K562 (cell line): ENCODE results near the gene LRRC43. TPM values are rescaled to one million over a fixed set of nuclear protein-coding genes. Genes with fewer than 3 reads are reported as not detected.

Experiments
- ARID1B ChIP-seq: fragments of 450-650 bp; IDR thresholded peaks from 2 replicates; pipeline ENCODE4 v1.6.1; 2016; ENCODE audit warnings: antibody characterized with exemption, mild to moderate bottlenecking, inconsistent platforms
- ATF7 ChIP-seq: fragments of 450-650 bp; IDR thresholded peaks from 2 replicates; pipeline ENCODE4 v1.7.1; 2014; ENCODE audit warnings: mild to moderate bottlenecking, moderate library complexity
- EP300 ChIP-seq: IDR thresholded peaks from 2 replicates; pipeline ENCODE4 v1.6.1; 2012; ENCODE audit warnings: low read length, improper control_type of control experiment
- ESRRA ChIP-seq: fragments of 450-650 bp; IDR thresholded peaks from 2 replicates; pipeline ENCODE4 v1.6.1; 2014; ENCODE audit warnings: low read depth, mild to moderate bottlenecking, moderate library complexity, borderline replicate concordance
- HDAC3 ChIP-seq: fragments of 450-650 bp; IDR thresholded peaks from 2 replicates; pipeline ENCODE4 v1.6.1; 2018; ENCODE audit warnings: borderline replicate concordance, mild to moderate bottlenecking, moderate library complexity; ENCODE audit not compliant: partially characterized antibody
- JUNB ChIP-seq: fragments of 450-650 bp; formaldehyde crosslinking; conservative IDR thresholded peaks from 2 replicates; pipeline ENCODE4 v1.4.0; 2020; ENCODE audit warnings: mild to moderate bottlenecking
- MCM7 ChIP-seq, 2 experiments: fragments of 450-650 bp; IDR thresholded peaks; 2 replicates each; pipeline ENCODE4 v1.6.1; 2016 to 2018
- NELFE ChIP-seq: IDR thresholded peaks from 2 replicates; pipeline ENCODE4 v1.6.1; 2011; ENCODE audit warnings: mild to moderate bottlenecking; ENCODE audit not compliant: insufficient read depth, insufficient read length
- RB1 ChIP-seq: fragments of 450-650 bp; IDR thresholded peaks from 2 replicates; pipeline ENCODE4 v1.6.1; 2017; ENCODE audit warnings: low read depth, mild to moderate bottlenecking
- RUNX1 ChIP-seq: sonication (generic); IDR thresholded peaks from 2 replicates; pipeline ENCODE4 v1.6.1; 2016; ENCODE audit warnings: antibody characterized with exemption, low read depth
- SAFB2 ChIP-seq: fragments of 200-400 bp; formaldehyde crosslinking; IDR thresholded peaks from 2 replicates; pipeline ENCODE4 v1.6.1; 2018; ENCODE audit warnings: borderline replicate concordance, low read length, low read depth, moderate library complexity; ENCODE audit not compliant: severe bottlenecking
- TAF1 ChIP-seq: IDR thresholded peaks from 2 replicates; pipeline ENCODE4 v1.6.1; 2011; ENCODE audit warnings: mild to moderate bottlenecking, low read length, moderate library complexity; ENCODE audit not compliant: insufficient read depth, control insufficient read depth, severe bottlenecking; ENCODE audit errors: extremely low read depth
- ZNF121 ChIP-seq: sonication (generic); formaldehyde crosslinking; conservative IDR thresholded peaks from 2 replicates; pipeline ENCODE4 v1.8.0; 2022; ENCODE audit warnings: missing genetic modification reagents
- ZNF134 ChIP-seq: fragments of 250-450 bp; sonication (Bioruptor Pico); conservative IDR thresholded peaks from 2 replicates; pipeline ENCODE4 v1.4.0; 2020
- polyA plus RNA-seq, 8 experiments: library from polyadenylated mRNA; depleted of rRNA in 4 of 8; stranded (reverse) in 5 of 8; unstranded in 3 of 8; fragments of >200 nt; fragmentation: Nextera tagmentation in 2 of 8; fragmentation: Illumina TruSeq in 1 of 8; extraction: Ambion mirVana in 2 of 8; extraction: Trizol in 1 of 8; gene quantifications; 2 replicates each; pipeline versions ENCODE4 v1.2.1 to v1.2.3, GENCODE V29; 2011 to 2014; ENCODE audit warnings: inconsistent platforms in 1 of 8, missing spikeins in 1 of 8
- total RNA-seq, 7 experiments: library from RNA; depleted of rRNA in 6 of 7; stranded (reverse); fragments of >200 nt in 6 of 7; fragmentation: Illumina TruSeq in 2 of 7; extraction: Trizol in 2 of 7; gene quantifications; 2 replicates each; pipeline versions ENCODE4 v1.2.1 to v1.2.3, GENCODE V29; 2011 to 2021; ENCODE audit warnings: low replicate concordance in 1 of 7
- TF ChIP-seq, protein P1 (sequence below), 2 experiments: fragments of 450-650 bp in 1 of 2; sonication (generic) in 1 of 2; formaldehyde crosslinking in 1 of 2; IDR thresholded peaks; 2 replicates each; pipeline versions ENCODE4 v1.7.1 to v1.9.0; 2016 to 2022; ENCODE audit warnings: inconsistent platforms in 1 of 2, mild to moderate bottlenecking in 1 of 2, missing genetic modification reagents in 1 of 2

Gene LRRC43
- total and polyA plus RNA-seq, 9 of the 15 experiments (the other 6 are each of a cell fraction or from before 2014, with no cell fraction given), result 0.19 TPM; not detected in 8

DNA sequence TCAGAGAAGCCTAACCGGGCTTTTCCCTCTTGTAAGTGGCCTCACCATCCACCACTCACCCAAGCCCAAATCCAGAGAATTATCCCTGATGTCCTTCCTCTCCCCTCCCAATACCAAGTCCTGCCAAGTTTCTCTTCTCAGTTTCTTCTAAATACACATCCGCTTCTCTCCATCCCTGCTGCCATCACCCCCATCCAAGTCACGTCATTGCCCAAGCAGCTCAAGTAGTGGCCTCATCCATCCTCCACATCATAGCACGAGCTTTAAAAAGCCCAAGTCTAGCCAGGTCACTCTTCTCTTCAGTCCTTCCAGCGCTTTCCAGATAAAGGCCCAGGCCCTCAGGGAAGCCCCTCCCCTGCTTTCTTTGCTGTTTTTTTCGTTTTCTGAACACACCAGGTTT, 34.3 kb upstream of the LRRC43 start (continued):
- TF ChIP-seq, protein P1, sequence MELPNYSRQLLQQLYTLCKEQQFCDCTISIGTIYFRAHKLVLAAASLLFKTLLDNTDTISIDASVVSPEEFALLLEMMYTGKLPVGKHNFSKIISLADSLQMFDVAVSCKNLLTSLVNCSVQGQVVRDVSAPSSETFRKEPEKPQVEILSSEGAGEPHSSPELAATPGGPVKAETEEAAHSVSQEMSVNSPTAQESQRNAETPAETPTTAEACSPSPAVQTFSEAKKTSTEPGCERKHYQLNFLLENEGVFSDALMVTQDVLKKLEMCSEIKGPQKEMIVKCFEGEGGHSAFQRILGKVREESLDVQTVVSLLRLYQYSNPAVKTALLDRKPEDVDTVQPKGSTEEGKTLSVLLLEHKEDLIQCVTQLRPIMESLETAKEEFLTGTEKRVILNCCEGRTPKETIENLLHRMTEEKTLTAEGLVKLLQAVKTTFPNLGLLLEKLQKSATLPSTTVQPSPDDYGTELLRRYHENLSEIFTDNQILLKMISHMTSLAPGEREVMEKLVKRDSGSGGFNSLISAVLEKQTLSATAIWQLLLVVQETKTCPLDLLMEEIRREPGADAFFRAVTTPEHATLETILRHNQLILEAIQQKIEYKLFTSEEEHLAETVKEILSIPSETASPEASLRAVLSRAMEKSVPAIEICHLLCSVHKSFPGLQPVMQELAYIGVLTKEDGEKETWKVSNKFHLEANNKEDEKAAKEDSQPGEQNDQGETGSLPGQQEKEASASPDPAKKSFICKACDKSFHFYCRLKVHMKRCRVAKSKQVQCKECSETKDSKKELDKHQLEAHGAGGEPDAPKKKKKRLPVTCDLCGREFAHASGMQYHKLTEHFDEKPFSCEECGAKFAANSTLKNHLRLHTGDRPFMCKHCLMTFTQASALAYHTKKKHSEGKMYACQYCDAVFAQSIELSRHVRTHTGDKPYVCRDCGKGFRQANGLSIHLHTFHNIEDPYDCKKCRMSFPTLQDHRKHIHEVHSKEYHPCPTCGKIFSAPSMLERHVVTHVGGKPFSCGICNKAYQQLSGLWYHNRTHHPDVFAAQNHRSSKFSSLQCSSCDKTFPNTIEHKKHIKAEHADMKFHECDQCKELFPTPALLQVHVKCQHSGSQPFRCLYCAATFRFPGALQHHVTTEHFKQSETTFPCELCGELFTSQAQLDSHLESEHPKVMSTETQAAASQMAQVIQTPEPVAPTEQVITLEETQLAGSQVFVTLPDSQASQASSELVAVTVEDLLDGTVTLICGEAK (IDR thresholded peaks at IDR 0.05), result no peak
- TF ChIP-seq, protein P1 (CRISPR knock-in tag; IDR thresholded peaks at IDR 0.05), result no peak
- no peak for TF ChIP-seq ESRRA
- TF ChIP-seq ZNF134, result no peak
- no peak for TF ChIP-seq SAFB2
- no peak for TF ChIP-seq MCM7 (IDR thresholded peaks at IDR 0.05)
- TF ChIP-seq HDAC3, result no peak
- no peak for TF ChIP-seq TAF1
- no peak for TF ChIP-seq ATF7
- TF ChIP-seq EP300, result no peak
- no peak for TF ChIP-seq JUNB (CRISPR knock-in tag)
- TF ChIP-seq ARID1B, result no peak
- no peak for TF ChIP-seq NELFE
- no peak for TF ChIP-seq ZNF121 (CRISPR knock-in tag)
- no peak for TF ChIP-seq RB1
- TF ChIP-seq RUNX1, result no peak
